Lower leg skin (tissue), 3 donors: ENCODE measurements around the gene KEL.

Experiments used
- POLR2A ChIP-seq, 2 donors: fragments of 450-650 bp; IDR thresholded peaks; one replicate each; pipeline ENCODE4 v1.6.1; 2016 to 2017; ENCODE audit warnings: antibody characterized with exemption in 2 of 2, mild to moderate bottlenecking in 1 of 2, moderate library complexity in 1 of 2
- TF ChIP-seq, protein P1 (sequence below), 3 donors: fragments of 450-650 bp; IDR thresholded peaks; one replicate each; pipeline ENCODE4 v1.5.1; 2016; ENCODE audit warnings: antibody characterized with exemption in 3 of 3, mild to moderate bottlenecking in 3 of 3, moderate library complexity in 2 of 3

DNA sequence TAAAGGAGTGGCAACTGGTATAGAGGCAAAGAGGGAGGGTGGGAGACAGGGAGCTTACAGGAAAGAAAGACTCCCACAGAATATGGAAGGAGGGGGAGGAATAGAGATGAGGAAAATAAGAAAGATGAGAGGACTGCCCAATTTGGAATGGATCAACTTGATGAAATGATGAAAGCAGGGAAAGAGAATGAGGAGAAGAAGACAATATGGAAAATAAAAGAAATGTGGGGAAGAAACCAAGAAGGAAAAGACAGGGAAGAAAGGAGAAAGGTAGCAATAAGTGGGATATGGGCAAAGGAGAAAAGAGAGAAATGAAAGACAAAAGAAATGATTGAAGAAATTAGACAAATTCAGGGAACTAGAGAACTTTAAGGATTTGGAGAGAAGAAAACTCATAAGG is 3.0 kb downstream of the KEL start:
- TF ChIP-seq, protein P1, sequence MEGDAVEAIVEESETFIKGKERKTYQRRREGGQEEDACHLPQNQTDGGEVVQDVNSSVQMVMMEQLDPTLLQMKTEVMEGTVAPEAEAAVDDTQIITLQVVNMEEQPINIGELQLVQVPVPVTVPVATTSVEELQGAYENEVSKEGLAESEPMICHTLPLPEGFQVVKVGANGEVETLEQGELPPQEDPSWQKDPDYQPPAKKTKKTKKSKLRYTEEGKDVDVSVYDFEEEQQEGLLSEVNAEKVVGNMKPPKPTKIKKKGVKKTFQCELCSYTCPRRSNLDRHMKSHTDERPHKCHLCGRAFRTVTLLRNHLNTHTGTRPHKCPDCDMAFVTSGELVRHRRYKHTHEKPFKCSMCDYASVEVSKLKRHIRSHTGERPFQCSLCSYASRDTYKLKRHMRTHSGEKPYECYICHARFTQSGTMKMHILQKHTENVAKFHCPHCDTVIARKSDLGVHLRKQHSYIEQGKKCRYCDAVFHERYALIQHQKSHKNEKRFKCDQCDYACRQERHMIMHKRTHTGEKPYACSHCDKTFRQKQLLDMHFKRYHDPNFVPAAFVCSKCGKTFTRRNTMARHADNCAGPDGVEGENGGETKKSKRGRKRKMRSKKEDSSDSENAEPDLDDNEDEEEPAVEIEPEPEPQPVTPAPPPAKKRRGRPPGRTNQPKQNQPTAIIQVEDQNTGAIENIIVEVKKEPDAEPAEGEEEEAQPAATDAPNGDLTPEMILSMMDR (IDR thresholded peaks at IDR 0.05), result no peak
- TF ChIP-seq POLR2A (IDR thresholded peaks at IDR 0.05), result no peak
